HG03108 (cell line): ENCODE data around the gene TRAFD1.
"Not testable (repeated sequence)": the region's sequence is repeated elsewhere in the genome, so short reads cannot be mapped to it uniquely, and the experiment has no call there.

Experiments
- ATAC-seq: cut with Tn5 transposase; IDR thresholded peaks from one replicate; pipeline ENCODE4 v1.9.1; 2021; ENCODE audit warnings: moderate library complexity; ENCODE audit not compliant: unreplicated experiment

TRAFD1 gene

DNA sequence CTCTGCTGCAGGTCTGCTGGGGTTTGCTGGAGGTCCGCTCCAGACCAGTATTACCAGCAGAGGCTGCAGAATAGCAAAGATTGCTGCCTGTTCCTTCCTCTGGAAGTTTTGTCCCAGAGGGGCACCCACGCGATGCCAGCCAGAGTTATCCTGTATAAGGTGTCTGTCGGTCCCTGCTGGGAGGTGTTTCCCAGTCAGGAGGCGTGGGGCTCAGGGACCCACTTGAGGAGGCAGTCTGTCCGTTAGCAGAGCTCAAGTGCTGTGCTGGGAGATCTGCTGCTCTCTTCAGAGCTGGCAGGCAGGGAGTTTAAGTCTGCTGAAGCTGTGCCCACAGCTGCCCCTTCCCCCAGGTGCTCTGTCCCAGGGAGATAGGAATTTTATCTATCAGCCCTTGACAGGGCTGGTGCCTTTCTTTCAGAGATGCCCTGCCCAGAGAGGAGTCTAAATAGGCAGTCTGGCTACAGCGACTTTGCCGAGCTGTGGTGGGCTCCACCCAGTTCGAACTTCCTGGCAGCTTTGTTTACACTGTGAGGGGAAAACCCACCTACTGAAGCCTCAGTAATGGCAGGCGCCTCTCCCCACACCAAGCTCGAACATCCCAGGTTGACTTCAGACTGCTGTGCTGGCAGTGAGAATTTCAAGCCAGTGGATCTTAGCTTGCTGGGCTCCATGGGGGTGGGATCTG, 33.2 kb downstream of the TRAFD1 start:
- ATAC-seq, result not testable (repeated sequence)

DNA sequence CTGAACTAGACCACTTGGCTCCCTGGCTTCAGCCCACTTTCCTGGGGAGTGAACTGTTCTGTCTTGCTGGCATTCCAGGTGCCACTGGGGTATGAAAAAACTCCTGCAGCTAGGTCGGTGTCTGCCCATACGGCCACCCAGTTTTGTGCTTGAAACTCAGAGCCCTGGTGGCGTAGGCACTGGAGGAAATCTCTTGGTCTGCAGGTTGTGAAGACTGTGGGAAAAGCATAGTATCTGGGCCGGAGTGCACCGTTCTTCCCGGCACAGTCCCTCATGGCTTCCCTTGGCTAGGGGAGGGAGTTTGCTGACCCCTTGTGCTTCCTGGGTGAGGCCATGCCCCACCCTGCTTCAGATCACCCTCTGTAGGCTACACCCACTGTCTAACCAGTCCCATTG, 33.8 kb downstream of the TRAFD1 start:
- no peak for ATAC-seq

DNA sequence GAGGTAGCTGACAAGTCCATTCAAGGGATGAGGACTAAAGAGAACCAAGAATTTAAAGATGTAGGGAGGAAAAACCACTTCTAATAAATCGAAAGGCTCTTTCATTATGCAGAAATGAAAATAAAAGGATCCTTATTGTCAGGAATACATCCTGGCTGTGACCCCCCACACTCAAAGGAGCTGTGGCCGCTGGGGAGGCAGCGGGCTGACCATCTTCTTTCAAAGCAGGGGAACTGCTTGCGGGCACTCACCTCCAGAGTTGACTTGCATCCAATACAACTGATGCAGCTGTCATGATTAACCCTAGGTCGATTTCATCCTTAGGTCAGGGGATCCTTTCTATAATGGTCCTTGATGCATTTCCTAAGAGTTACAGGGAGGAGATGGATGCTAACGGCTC, 35.3 kb downstream of the TRAFD1 start:
- ATAC-seq, result no peak

DNA sequence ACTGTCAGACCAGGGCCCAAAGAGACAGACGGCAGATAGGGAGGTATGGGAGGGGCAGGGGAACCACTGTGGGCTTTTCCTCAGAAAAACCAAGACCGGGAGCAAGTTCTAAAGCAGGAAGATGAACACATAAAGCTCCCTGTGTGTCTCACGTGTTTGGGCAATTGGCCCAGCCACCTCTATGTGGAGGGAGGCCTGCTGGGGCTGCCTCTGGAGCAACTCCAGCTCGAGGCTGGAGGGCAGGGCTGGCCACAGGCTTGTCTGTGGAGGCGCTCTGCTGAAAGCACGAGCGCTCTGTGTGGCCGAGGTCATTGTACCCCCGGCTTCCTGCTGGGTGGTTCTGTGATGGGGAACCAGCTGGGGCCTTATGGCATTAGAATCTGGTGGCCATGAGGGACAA, 36.4 kb downstream of the TRAFD1 start:
- no peak for ATAC-seq

DNA sequence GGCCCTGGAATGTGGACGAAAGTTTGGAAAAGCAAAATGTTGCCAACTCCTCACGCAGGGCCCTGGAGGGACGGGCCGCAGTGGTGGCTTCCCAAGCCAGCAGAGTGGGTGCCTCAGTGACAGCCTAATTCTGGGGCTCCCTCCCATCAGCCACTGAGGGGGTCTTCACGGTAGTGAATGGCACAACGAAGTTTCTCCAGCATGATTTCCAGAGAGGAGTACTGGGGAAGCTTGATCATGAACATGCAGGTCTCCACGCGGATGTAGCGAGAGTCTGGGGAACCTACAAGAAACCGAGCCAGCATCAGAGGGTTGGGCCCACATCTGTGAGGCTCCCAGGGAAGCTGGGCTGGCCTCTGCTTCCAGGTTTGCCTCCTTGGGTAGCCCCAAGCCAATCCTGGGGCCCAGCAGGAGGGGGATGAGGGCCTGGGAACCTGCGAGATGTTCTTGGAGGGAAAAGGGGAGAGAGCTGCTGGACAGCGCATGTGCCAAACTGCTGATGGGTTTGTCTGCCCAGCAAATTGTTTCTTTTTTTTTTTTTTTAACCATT, 37.0 kb downstream of the TRAFD1 start:
- no peak for ATAC-seq

DNA sequence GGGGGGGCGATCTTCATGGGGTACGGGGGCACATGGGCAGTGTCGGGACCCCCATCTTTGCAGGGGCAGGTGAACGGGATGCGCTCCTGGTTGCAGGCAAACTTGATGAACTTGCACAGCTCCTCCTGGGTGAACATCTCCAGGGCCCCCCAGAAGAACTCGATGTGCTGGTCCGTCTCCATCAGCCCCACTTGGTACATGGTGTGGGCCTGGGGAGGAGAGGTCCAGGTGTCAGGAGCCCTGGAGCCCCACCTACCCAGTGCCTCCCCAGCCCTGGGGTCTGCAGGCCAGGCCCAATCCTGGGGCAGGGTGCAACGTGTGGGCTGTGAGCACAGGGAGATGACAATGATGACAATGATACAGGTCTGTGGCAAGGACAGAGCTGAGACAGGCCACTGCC, 37.7 kb downstream of the TRAFD1 start:
- ATAC-seq, result no peak

DNA sequence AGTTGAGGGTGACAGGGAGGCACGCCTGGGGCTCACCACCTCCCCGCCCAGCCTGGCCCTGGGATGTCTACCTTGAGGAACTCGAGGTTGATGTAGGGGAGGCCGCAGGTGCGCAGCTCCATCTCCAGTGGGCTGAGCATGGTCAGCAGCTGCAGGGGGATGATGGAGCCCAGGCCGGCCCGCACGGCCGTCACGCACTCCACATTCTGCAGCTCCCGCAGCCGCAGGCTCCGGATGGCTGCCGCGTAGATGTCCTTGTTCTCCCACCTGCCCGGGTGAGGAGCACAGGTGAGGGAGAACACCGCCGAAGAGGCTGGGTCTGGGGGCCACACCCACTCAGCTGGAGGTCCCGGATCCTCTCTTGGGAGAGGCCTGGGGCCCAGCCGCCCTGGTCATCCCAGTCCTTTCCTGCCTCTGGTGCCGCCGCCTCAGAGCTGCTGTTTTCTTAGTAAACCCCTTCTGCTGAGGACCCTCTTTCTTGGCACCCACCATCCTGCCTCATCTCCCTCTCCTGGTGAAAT, 38.2 kb downstream of the TRAFD1 start:
- no peak for ATAC-seq

DNA sequence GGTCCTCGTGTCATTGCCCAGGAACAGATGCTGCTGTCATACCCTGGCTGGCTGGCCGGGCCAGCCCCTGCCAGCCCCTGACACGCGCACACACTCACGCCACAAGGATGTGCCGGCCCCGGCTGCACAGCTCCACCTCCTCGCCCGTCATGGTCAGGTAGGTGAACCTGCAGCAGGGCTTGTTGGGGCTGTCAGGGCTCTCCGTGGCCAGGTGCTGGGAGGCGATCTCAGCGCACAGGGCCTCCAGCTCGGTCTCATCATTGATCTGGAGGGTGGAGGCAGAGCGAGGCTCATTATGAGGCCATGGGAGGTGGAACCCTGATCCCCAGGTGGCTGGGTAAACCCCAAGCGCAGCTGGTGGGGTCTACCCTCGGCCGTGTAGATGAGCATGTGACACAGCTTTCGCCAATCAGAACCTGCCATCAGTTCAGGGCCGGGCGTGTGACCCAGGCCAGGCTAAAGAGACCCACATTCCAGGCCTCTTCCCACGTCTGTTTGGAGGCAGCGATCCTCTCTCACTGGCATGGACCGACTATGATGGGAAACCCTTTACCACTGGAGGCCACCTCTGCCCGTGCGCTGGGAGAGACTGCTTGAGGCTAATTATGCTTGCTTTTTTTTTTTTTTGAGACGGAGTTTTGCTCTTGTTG, 38.8 kb downstream of the TRAFD1 start:
- ATAC-seq, result no peak

DNA sequence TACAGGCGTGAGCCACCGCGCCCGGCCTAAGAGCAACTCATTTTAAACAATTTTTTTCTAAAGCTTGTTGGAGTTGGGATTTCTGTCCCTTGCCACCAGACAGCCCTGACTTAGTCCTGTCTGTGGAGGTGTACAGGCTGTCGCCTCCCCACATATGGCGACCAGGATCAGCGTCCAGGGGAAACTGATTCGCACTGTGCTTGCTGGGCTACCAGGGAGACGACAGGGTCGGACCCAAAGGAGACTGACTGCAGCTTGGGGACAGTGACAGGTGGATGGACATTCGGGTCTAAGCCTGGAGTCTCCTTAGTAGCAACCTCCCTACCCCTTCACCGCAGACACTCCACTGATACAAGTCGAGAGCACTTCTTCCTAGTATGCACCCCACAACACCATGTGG, 40.3 kb downstream of the TRAFD1 start:
- no peak for ATAC-seq

DNA sequence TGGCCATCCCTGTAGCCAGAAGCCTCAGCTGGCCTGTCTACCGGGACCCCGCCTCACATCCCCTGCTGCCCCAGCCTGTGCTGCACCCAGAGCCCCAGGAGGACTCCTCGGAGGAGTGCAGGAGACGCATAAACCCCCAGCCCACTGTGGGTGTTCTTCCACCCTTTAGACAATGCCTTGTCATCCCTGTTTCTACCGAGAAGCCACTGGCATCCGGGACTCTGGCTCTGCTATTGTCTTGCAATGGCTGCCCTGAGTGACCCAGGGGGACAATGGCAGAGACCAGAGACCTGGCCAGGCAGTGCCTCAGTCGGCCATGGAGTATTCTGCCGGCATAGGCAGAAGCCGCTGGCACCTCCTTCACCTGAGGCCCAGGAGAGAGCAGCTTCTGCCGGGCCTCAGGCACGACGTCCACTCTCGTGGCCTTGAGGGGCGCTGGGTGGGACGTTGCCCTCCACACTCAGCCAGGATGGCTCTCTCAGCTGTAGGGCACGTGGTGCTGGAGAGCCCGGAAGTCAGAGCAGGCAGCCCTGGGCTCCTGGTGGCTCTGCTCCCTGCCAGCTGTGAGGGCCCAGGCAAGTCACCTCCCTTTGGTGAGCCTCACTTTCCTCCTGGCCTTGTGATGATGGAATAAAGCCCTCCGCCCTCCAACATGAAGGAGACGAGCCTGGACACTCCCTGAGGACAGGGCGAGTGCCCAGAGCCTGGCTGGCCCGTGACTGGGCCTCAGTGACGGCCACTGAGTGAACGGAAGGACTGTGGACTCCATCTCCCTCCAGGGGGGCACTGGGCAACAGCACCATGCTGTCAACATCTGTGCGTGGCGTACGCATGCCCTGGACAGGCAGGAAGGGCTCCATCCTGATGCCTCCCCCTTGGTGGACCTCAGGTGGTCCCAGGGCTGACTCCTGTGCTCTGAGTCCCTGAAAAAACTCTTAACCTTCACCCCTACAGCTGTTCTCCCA, 41.0 kb downstream of the TRAFD1 start:
- no peak for ATAC-seq

DNA sequence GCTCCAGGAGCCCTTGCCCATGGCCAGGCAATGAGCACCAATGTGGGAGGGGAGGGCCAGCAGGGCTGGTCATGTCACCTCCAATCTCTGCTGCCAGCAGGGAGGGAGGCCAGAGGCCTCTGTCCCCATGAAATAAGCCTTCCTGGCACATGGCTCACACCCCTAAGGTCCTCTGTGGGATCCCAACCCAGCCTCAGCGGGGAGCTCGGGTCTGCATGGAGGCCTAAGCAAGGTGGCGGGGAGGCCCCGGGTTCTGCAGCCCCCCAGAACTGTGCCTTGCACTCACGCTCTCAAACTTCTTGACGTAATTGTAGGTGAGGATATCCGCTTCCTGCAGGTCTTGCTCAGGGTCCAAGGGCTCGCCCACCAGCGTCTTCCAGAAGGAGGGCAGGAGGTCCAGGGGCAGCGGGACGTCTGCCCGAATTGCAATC, 41.7 kb downstream of the TRAFD1 start:
- no peak for ATAC-seq

DNA sequence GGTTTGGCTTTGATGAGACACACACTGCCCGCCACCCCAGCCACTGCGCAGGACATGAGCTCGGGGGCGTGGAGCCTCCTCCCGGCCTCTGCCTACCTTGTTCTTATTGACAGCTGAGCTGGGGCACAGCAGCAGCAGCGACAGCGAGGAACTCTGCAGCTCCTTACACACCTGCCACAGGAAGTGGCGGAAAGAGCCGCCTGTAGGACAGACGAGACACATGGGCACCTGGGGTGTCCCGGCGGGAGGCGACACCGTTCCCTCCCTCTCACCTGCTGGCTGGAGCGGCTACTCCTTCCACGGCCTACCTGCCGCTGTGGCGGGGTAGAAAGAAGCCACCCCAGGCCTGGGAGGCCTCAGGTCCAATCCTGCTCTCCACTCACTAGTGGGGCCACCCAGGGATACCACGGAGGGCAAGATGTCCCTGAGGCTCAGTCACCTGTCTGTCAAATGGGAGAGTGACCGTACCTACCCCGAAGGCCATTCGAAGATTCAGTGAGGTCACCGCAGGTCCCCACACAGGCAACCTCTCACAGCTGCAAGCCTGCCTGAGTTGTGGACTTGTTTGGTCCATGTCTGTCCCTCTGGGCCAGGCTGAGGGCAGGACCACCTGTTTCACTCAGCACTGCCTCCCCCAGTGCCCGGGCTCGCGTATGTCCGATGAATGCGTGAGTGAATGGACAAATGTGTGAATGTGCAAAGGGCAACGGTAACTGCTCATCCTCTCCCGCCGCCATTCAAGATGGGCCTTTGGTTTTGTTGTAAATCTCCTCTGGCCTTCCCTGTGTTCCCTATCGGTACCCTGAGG, 42.6 kb downstream of the TRAFD1 start:
- no peak for ATAC-seq

DNA sequence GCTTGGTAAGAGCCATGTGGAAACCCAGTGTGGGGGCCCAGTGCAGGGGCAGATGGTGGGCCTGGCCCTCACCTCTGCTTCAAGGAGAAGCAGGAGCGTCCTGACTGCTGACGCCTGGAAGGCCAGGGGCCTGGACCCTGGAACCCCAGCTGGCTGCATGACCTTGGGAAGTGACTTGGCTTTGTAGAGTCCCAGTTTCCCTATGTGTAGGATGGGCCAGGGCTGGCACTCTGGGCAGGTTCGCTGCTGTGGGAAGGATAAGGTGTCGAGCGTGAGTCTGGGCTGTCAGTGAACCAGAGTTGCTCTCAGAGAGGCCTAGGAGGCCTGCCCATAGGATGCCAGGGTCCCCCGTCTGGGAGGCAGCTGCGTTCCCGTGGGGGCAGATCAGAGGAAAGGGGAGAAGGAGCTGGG, 43.2 kb downstream of the TRAFD1 start:
- no peak for ATAC-seq

DNA sequence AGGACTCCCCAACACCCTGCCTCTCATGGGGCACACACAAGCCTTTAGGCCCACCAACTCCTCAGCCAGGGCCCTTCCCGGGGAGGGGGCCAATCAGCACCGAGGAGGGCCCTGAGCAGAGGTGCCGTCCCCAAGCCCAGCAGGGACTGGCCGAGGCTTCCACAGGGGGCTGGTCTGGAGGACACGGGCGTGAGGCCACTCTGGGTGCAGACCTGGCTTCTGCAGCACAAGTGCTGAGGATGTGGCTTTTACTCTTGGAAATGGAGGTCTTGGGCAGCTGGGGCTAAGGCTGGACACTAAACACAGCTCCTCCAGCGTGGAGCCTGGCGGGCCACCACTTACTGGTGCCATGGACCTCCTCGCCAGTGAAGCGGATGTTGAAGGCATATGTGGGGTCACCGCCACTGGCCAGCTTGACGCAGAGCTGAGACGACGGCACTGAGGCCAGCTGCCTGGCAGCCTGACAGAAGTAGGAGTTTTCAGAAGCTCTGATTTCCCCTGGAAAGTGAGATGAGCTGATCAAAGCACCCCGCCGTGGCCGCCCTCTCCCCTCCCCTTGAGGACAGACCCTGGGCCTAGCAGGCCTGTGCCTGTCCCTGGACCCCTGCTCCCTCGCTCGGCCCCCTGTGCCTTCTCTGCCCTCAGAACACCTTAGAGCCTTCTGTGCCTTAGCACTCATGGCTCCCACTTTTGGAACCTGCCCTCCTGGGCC, 44.0 kb downstream of the TRAFD1 start:
- ATAC-seq, result no peak

DNA sequence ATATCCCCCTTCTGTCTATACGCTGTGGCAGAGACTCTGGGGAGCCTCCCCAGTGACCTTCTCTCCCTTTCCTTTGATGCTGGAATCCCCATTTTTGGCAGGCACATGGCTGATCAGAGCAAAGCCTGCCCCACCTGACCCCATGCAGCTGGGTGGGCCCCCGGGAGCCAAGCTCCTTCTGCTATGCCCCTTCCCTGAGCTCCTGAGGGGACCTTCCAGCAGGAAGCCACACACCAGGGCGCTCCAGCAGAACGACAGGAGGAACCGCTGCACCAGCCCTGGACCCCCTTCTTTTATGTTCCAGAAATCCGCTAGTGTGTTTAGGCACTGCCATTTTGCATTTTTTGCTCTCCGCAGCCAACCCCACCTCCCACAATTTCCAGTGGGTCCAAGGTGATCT, 44.6 kb downstream of the TRAFD1 start:
- no peak for ATAC-seq

DNA sequence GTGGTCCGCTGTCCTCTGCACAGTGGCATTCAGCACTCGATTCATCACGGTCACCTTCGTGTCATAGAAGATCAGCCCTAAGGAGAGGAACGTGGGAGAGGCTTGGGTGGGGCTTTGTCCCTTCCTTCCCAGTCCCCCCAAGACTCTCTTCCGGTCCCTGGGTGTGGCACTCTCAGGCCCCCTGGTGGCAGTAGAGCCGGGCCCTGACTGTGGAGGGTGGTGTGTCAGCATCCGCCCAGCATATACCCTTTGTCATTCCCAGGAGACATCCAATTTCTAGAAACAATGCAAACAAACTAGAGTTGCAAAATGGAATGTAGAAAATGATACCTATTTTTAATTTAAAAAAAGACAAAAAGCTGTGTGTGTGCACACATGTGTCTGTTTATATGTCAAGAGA, 45.0 kb downstream of the TRAFD1 start:
- no peak for ATAC-seq

DNA sequence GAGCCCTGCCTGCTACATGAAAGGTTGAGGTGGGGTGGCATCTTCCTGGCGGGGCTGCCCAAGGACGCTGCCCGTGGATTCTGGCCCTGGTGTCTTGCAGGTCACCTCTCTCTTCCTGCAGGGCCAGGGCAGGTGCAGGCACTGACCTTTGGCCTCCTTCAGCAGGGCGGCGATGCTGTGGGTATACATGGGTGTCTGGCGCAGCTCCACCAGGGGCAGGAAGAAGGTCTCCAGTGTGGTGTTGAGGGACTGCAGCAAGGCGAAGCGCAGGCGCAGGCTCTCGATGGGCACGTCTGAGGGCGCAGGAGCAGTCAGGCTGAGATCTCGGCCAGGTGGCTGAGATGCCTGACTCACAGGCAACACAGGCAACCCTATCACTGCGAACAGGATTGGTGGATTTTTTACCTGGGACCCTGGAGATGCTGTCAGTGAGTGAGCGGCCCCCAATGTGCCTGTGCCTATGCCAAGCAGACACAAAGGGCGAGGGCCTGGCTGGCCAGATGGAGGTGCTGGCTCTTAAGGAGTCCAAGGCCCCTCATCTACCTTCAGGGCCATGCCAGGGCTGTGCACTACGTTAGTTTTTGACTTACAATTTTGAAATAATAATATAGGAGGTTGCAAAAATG, 45.7 kb downstream of the TRAFD1 start:
- no peak for ATAC-seq

DNA sequence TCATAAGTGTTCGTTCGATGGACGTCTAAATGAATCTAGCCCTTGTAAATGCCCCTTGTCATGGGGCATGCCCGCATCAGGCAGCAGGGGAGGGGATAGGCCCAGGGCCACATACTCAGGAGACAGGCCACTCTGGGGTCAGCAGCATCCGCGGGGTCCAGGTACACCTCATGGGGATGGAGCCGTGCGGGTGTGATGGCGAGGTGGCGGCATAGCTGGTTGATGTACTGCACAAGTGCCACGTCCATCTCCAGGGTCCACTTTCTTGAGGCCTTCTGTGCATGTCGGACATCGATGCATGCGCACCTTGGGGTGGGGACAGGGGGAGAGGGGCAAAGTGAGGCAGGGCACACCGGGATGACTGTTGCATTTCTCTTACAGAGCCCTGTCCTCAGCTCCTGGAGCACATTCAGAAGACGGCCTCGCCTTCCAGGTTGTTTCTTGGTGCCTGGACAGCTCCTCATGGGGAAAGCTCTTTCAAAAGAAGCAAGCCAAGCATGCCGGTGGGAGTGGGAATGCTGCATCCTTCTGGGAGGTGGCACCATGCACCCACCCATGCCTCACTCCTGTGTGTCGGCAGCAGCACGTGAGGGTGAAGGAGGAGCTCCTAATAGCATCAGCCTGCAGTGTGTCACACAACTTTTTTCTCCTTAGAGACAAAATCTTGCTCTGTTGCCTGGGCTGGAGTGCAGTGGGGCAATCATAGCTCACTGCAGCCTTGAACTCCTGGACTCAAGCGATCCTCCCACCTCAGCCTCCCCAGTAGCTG, 47.4 kb downstream of the TRAFD1 start:
- no peak for ATAC-seq
